ENCODE results near the gene CTRB1.

CTRB1 gene

DNA sequence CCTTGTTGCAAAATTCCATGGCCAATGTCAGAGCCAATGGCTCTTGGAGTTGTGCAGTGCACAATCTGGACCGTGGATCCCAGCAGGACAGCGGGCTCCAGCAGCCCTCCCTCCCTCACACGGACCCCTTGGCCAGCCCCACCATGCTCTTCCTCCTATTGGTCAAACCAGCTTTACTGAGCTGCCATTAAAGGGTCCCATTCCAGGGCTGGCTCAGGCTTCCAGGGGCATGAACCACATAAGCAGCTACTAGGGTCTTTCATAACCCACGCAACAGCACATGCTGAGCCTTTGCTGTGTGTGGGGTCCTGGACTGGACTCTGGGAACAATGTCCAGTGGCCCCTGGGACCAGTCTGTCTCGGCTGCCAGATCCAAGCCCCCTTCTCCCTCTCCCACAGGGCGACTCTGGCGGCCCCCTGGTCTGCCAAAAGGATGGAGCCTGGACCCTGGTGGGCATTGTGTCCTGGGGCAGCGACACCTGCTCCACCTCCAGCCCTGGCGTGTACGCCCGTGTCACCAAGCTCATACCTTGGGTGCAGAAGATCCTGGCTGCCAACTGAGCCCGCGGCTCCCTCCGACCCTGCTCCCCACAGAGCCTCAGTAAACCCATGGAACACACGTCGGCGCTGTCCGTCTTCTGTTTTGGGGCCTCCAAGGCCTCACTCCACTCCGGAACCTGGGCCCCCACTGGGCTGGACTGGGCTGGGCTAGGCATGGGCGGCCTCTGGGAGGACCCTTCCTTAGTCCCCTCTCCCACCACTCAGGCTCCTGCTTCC is 5.7 kb downstream of the CTRB1 start:
- TF ChIP-seq CREB1 (IDR thresholded peaks at IDR 0.05; ENCODE audit: low read depth) (no peak), EP300 (IDR thresholded peaks at IDR 0.05; ENCODE audit: borderline replicate concordance) (no peak), TAF1 (IDR thresholded peaks at IDR 0.05; ENCODE audit: low read depth) (no peak), YY1 (IDR thresholded peaks at IDR 0.05; ENCODE audit: low read depth) (no peak), MAX (IDR thresholded peaks at IDR 0.05) (no peak), TEAD4 (IDR thresholded peaks at IDR 0.05) (no peak), TCF12 (IDR thresholded peaks at IDR 0.05; ENCODE audit: low read depth) (no peak), EGR1 (IDR thresholded peaks at IDR 0.05) (no peak), RAD21 (IDR thresholded peaks at IDR 0.05; ENCODE audit: low read depth) (no peak), USF1 (IDR thresholded peaks at IDR 0.05) (no peak), ZBTB7A (IDR thresholded peaks at IDR 0.05; ENCODE audit: low read depth) (no peak), NFIC (IDR thresholded peaks at IDR 0.05) (no peak), CEBPB (IDR thresholded peaks at IDR 0.05) (no peak), FOXM1 (IDR thresholded peaks at IDR 0.05; ENCODE audit: borderline replicate concordance, low read depth) (no peak)
- TF ChIP-seq, protein P1, sequence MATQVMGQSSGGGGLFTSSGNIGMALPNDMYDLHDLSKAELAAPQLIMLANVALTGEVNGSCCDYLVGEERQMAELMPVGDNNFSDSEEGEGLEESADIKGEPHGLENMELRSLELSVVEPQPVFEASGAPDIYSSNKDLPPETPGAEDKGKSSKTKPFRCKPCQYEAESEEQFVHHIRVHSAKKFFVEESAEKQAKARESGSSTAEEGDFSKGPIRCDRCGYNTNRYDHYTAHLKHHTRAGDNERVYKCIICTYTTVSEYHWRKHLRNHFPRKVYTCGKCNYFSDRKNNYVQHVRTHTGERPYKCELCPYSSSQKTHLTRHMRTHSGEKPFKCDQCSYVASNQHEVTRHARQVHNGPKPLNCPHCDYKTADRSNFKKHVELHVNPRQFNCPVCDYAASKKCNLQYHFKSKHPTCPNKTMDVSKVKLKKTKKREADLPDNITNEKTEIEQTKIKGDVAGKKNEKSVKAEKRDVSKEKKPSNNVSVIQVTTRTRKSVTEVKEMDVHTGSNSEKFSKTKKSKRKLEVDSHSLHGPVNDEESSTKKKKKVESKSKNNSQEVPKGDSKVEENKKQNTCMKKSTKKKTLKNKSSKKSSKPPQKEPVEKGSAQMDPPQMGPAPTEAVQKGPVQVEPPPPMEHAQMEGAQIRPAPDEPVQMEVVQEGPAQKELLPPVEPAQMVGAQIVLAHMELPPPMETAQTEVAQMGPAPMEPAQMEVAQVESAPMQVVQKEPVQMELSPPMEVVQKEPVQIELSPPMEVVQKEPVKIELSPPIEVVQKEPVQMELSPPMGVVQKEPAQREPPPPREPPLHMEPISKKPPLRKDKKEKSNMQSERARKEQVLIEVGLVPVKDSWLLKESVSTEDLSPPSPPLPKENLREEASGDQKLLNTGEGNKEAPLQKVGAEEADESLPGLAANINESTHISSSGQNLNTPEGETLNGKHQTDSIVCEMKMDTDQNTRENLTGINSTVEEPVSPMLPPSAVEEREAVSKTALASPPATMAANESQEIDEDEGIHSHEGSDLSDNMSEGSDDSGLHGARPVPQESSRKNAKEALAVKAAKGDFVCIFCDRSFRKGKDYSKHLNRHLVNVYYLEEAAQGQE (IDR thresholded peaks at IDR 0.05; ENCODE audit: low read depth): no peak

DNA sequence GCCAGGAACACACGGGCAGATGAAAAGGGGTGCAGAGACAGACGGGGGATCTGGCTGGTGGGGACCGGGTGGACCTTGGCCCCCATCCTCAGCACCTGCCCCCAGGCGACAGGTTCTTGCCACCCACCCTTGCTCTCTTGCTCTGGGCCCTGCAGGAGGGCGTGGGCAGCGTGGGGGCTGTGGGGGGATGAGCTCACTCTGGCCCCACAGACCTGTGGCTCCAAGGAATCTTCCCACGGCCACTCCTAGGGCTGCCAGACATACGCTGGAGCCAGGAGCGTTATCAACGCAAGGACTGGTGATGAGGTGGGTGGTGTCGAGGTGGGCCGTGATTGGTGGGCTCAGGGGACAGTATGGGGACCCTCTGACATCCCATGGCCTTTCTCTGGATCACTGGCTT is 6.3 kb downstream of the CTRB1 start:
- TF ChIP-seq, protein P1 (IDR thresholded peaks at IDR 0.05; ENCODE audit: low read depth): no peak
- TF ChIP-seq EP300 (IDR thresholded peaks at IDR 0.05; ENCODE audit: borderline replicate concordance): no peak
- TF ChIP-seq CREB1 (IDR thresholded peaks at IDR 0.05; ENCODE audit: low read depth): no peak
- TF ChIP-seq CEBPB (IDR thresholded peaks at IDR 0.05): no peak
- TF ChIP-seq TCF12 (IDR thresholded peaks at IDR 0.05; ENCODE audit: low read depth): no peak
- TF ChIP-seq TAF1 (IDR thresholded peaks at IDR 0.05; ENCODE audit: low read depth): no peak
- no peak for TF ChIP-seq NFIC (IDR thresholded peaks at IDR 0.05)
- no peak for TF ChIP-seq MAX (IDR thresholded peaks at IDR 0.05)
- TF ChIP-seq TEAD4 (IDR thresholded peaks at IDR 0.05): no peak
- TF ChIP-seq USF1 (IDR thresholded peaks at IDR 0.05): no peak

DNA sequence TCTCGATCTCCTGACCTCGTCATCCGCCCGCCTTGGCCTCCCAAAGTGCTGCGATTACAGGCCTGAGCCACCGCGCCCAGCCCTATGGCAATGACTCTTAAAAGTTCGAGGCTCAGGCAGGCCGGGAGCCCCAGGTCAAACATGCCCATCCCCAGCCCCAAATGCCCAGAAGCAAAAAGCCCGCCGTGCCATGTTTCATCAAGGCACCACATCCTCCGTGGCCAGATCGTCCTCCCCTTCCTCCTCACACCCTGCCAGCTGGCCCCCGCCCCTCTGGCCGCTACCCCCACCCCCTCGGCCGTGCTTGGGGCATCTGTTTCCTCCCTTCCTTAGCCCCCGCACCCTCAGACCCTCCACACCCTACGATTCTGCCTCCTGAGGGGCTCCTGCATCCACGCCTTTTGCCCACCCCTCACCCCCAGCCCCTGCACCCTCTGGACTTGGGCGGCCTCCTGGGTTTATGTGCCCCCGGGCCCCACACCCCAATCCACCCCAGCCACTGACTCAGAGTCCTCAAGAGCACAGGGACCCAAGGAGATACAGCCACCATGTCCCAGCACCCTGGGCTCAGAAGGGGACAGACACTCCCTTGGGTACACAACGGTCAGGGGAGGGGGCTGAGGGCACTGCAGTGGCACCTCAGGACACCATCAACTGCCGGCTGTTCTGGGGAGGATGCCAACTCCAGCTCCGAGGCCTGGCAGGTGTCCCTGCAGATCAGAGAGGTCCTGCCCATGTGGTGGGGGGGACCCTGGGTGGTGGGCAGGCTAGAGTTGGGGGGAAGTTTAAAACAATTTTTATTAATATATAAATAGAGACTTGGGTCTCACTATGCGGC is 7.1 kb downstream of the CTRB1 start:
- TF ChIP-seq MAX (IDR thresholded peaks at IDR 0.05) (no peak), ZBTB7A (IDR thresholded peaks at IDR 0.05; ENCODE audit: low read depth) (no peak)
- TF ChIP-seq, protein P1 (IDR thresholded peaks at IDR 0.05; ENCODE audit: low read depth): no peak

Measured in Ishikawa (cell line).